Measurements from ENCODE around the gene PARVB. TPM values are rescaled to one million over a fixed set of nuclear protein-coding genes. Genes with fewer than 3 reads are reported as not detected.

Gene PARVB
- total RNA-seq, 5 donors from 2014 or later (not counting 1 experiment from before 2014, with no cell fraction given) = 5.9 to 13.8 (median 8.2) TPM

DNA sequence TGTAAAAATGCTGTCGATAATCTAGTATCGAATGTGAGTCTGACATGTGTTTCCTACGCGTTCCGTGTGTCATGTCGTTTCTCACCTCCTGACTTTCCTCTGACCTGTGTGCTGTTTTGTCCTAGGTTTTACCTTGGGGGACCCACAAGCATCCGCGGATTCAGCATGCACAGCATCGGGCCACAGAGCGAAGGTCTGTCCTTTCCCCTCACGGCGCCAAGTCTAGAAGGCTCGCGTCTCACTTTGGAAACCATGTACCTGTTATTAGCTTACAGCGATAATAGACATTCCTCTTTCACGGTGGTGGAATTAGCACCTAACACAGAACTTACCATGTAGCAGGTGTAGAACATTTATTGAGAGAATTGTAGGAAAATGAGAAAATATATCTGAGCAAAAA is 40.3 kb upstream of the PARVB start:
- H3K36me3 ChIP-seq (ENCODE audit: control insufficient read depth in 2 of 2, extremely low read depth in 1 of 2, insufficient read depth in 1 of 2, low read length in 1 of 2) = peaks cover 9 to 79% of the 10 kb centered on the region in 2 donors
- DNase-seq (no peak), ATAC-seq (replicated peaks in 1 of 4) (no peak)
- H3K27me3 Mint-ChIP-seq = no peaks in the 10 kb centered on the region
- peaks cover 56% of the 10 kb centered on the region for H3K36me3 Mint-ChIP-seq
- WGBS (ENCODE audit: insufficient coverage) = 98% methylated on average over 14 of the region's 16 CpGs
- H3K4me1 Mint-ChIP-seq = no peaks in the 10 kb centered on the region
- H3K9me3 Mint-ChIP-seq = no peaks in the 10 kb centered on the region
- ChIA-PET CTCF (no interaction called here), POLR2A (no interaction called here)
- no peaks in the 10 kb centered on the region for H3K9me3 ChIP-seq
- H3K4me1 ChIP-seq (ENCODE audit: control insufficient read depth in 1 of 2, extremely low read depth in 1 of 2, insufficient read depth in 2 of 2, low read length in 2 of 2) = no peaks in the 10 kb centered on the region
- no peak overlapping the region for H3K27ac Mint-ChIP-seq
- no peak overlapping the region for H3K27ac ChIP-seq (ENCODE audit: low read length)
- no peaks in the 10 kb centered on the region for H3K27me3 ChIP-seq (replicated peaks in 1 of 2; ENCODE audit: control insufficient read depth in 2 of 2, extremely low read depth in 1 of 2, insufficient read depth in 2 of 2, low read length in 1 of 2)
- no peak overlapping the region for H3K4me3 Mint-ChIP-seq
- H3K4me3 ChIP-seq (ENCODE audit: control insufficient read depth in 1 of 2, extremely low read depth in 1 of 2, low read length in 1 of 2) = no peak overlapping the region

DNA sequence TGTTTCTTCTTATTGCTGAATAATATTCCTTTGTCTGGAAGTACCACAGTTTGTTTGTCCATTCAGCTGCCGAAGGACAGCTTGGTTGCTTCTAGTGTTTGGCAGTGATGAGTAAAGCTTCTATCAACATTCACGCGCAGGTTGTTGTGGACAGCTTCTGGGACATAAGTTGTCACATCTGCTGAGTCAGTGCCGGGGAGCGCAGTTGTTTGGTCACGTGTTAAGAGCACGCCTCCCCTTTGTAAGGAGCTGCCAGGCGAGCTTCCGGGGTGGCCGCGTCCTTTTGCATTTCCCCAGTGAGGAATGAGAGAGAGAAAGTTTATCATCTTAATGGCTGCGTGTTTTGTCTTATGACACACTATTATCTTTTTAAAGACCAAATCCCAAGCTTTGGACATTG is 38.6 kb upstream of the PARVB start:
- no peaks in the 10 kb centered on the region for H3K9me3 Mint-ChIP-seq
- Histone ChIP-seq H3K4me1 (ENCODE audit: control insufficient read depth in 1 of 2, extremely low read depth in 1 of 2, insufficient read depth in 2 of 2, low read length in 2 of 2) (no peaks in the 10 kb centered on the region), H3K27me3 (replicated peaks in 1 of 2; ENCODE audit: control insufficient read depth in 2 of 2, extremely low read depth in 1 of 2, insufficient read depth in 2 of 2, low read length in 1 of 2) (no peaks in the 10 kb centered on the region), H3K9me3 (no peaks in the 10 kb centered on the region), H3K27ac (ENCODE audit: low read length) (no peak overlapping the region), H3K36me3 (ENCODE audit: control insufficient read depth in 2 of 2, extremely low read depth in 1 of 2, insufficient read depth in 1 of 2, low read length in 1 of 2) (peaks cover 4 to 77% of the 10 kb centered on the region in 2 donors), H3K4me3 (ENCODE audit: control insufficient read depth in 1 of 2, extremely low read depth in 1 of 2, low read length in 1 of 2) (no peak overlapping the region)
- WGBS (ENCODE audit: insufficient coverage) = 91% methylated on average over 7 of the region's 12 CpGs
- ATAC-seq (replicated peaks in 1 of 4) (no peak), DNase-seq (no peak)
- no peak overlapping the region for H3K27ac Mint-ChIP-seq
- peaks cover 53% of the 10 kb centered on the region for H3K36me3 Mint-ChIP-seq
- POLR2A ChIA-PET = no interaction called here
- no peaks in the 10 kb centered on the region for H3K27me3 Mint-ChIP-seq
- no peak overlapping the region for H3K4me3 Mint-ChIP-seq
- no peaks in the 10 kb centered on the region for H3K4me1 Mint-ChIP-seq
- CTCF ChIA-PET = no interaction called here

DNA sequence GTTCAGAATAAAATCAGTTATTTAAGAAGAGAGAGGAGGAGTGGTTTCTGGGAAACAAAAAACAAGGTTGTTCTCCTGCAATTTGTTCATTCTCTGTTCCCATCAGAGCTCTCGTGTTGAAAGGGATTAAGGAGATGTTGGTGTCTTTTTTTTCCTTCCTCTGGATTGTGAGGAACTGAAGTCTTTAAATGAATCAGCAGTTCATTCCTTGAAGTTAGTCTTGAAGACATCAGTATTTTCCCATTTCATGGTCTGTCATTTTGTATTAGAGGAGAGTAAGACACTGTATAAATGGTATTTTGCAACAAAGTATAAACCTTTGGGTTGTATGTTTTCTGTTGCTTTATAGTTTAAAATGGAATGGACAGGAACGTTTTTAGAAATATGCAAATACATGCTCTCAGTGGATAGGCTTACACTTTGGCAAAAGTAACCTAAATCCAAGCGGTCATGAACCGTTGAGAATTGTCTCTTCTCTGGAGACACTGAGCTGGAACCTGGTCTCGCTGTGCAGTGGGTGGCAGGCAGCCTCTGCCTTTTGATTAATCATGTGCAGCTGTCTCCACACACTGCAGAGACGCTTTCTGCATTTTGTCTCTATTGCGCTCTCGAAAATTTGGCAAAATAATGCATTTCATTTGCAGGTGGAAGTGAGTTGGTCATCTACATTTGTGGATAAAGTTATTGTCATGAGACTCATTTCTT is 35.8 kb upstream of the PARVB start:
- DNase-seq = no peak
- ChIA-PET CTCF (interaction anchor here (0.5 to 0.8 kb wide), 6 partner anchors 48 to 658 kb away, joined by 3 to 6 read pairs (median 3); no protein-coding TSS in a partner anchor), POLR2A (no interaction called here)
- H3K27ac ChIP-seq (ENCODE audit: low read length) = no peak overlapping the region
- 82% methylated on average over 5 of the region's 8 CpGs for WGBS (ENCODE audit: insufficient coverage)
- H3K4me1 ChIP-seq (ENCODE audit: control insufficient read depth in 1 of 2, extremely low read depth in 1 of 2, insufficient read depth in 2 of 2, low read length in 2 of 2) = peaks cover 0 to 5% of the 10 kb centered on the region in 2 experiments
- Mint-ChIP-seq H3K9me3 (no peaks in the 10 kb centered on the region), H3K27ac (no peak overlapping the region), H3K4me1 (peaks cover 3 to 5% (median 3%) of the 10 kb centered on the region in 3 donors), H3K27me3 (no peaks in the 10 kb centered on the region), H3K4me3 (no peak overlapping the region), H3K36me3 (peaks cover 58% of the 10 kb centered on the region)
- H3K9me3 ChIP-seq = no peaks in the 10 kb centered on the region
- ATAC-seq (replicated peaks in 1 of 4) = no peak
- H3K36me3 ChIP-seq (ENCODE audit: control insufficient read depth in 2 of 2, extremely low read depth in 1 of 2, insufficient read depth in 1 of 2, low read length in 1 of 2) = peaks cover 9 to 82% of the 10 kb centered on the region in 2 donors
- no peak overlapping the region for H3K4me3 ChIP-seq (ENCODE audit: control insufficient read depth in 1 of 2, extremely low read depth in 1 of 2, low read length in 1 of 2)
- H3K27me3 ChIP-seq (replicated peaks in 1 of 2; ENCODE audit: control insufficient read depth in 2 of 2, extremely low read depth in 1 of 2, insufficient read depth in 2 of 2, low read length in 1 of 2) = no peaks in the 10 kb centered on the region

DNA sequence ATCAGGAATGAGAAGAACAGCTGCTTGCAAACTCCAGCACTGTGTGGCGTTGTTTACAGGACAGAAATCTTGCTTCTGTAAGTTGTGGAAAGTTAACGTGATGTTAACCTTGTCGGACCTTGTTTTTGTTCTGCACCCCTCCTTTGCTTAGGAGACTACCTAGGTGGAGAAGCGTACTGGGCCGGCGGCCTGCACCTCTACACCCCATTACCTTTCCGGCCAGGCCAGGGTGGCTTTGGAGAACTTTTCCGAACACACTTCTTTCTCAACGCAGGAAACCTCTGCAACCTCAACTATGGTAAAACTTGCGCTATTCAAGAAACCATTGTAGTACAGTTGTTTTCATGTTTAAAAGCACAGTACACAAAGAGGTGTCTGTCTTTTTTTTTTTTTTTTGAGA is 35.1 kb upstream of the PARVB start:
- Mint-ChIP-seq H3K27me3 (no peaks in the 10 kb centered on the region), H3K36me3 (peaks cover 55% of the 10 kb centered on the region), H3K4me1 (peaks cover 5 to 11% (median 5%) of the 10 kb centered on the region in 3 donors), H3K4me3 (no peak overlapping the region), H3K9me3 (no peaks in the 10 kb centered on the region), H3K27ac (no peak overlapping the region)
- Histone ChIP-seq H3K36me3 (ENCODE audit: control insufficient read depth in 2 of 2, extremely low read depth in 1 of 2, insufficient read depth in 1 of 2, low read length in 1 of 2) (peaks cover 9 to 76% of the 10 kb centered on the region in 2 donors), H3K27ac (ENCODE audit: low read length) (no peak overlapping the region), H3K4me1 (ENCODE audit: control insufficient read depth in 1 of 2, extremely low read depth in 1 of 2, insufficient read depth in 2 of 2, low read length in 2 of 2) (peaks cover 0 to 7% of the 10 kb centered on the region in 2 experiments), H3K4me3 (ENCODE audit: control insufficient read depth in 1 of 2, extremely low read depth in 1 of 2, low read length in 1 of 2) (no peak overlapping the region), H3K9me3 (no peaks in the 10 kb centered on the region), H3K27me3 (replicated peaks in 1 of 2; ENCODE audit: control insufficient read depth in 2 of 2, extremely low read depth in 1 of 2, insufficient read depth in 2 of 2, low read length in 1 of 2) (no peaks in the 10 kb centered on the region)
- ATAC-seq (replicated peaks in 1 of 4) (no peak), DNase-seq (no peak)
- 88% methylated on average over 1 of the region's 10 CpGs for WGBS (ENCODE audit: insufficient coverage)
- ChIA-PET POLR2A (no interaction called here), CTCF (interaction anchor here in 1 of 2 donors (0.6 kb wide), 1 partner anchor 74 kb away, joined by 6 read pairs; no protein-coding TSS in a partner anchor)

- no peak overlapping the region for H3K27ac ChIP-seq (ENCODE audit: low read length)
- no peaks in the 10 kb centered on the region for H3K9me3 Mint-ChIP-seq
- peaks cover 9 to 76% of the 10 kb centered on the region in 2 donors for H3K36me3 ChIP-seq (ENCODE audit: control insufficient read depth in 2 of 2, extremely low read depth in 1 of 2, insufficient read depth in 1 of 2, low read length in 1 of 2)
- H3K9me3 ChIP-seq = no peaks in the 10 kb centered on the region
- ATAC-seq (replicated peaks in 1 of 4) (no peak), DNase-seq (no peak)
- H3K4me1 ChIP-seq (ENCODE audit: control insufficient read depth in 1 of 2, extremely low read depth in 1 of 2, insufficient read depth in 2 of 2, low read length in 2 of 2) = peaks cover 0 to 8% of the 10 kb centered on the region in 2 experiments
- 97% methylated on average over 9 of the region's 13 CpGs for WGBS (ENCODE audit: insufficient coverage)
- H3K27me3 Mint-ChIP-seq = no peaks in the 10 kb centered on the region
- ChIA-PET POLR2A (no interaction called here), CTCF (no interaction called here)
- peaks cover 54% of the 10 kb centered on the region for H3K36me3 Mint-ChIP-seq
- H3K4me3 ChIP-seq (ENCODE audit: control insufficient read depth in 1 of 2, extremely low read depth in 1 of 2, low read length in 1 of 2) = no peak overlapping the region
- no peaks in the 10 kb centered on the region for H3K27me3 ChIP-seq (replicated peaks in 1 of 2; ENCODE audit: control insufficient read depth in 2 of 2, extremely low read depth in 1 of 2, insufficient read depth in 2 of 2, low read length in 1 of 2)
- H3K4me3 Mint-ChIP-seq = no peak overlapping the region
- H3K4me1 Mint-ChIP-seq = peaks cover 12 to 15% (median 12%) of the 10 kb centered on the region in 3 donors
- no peak overlapping the region for H3K27ac Mint-ChIP-seq
Measured at GRCh38 chr22:43990044-43990443, 34.1 kb upstream of the PARVB start.

DNA sequence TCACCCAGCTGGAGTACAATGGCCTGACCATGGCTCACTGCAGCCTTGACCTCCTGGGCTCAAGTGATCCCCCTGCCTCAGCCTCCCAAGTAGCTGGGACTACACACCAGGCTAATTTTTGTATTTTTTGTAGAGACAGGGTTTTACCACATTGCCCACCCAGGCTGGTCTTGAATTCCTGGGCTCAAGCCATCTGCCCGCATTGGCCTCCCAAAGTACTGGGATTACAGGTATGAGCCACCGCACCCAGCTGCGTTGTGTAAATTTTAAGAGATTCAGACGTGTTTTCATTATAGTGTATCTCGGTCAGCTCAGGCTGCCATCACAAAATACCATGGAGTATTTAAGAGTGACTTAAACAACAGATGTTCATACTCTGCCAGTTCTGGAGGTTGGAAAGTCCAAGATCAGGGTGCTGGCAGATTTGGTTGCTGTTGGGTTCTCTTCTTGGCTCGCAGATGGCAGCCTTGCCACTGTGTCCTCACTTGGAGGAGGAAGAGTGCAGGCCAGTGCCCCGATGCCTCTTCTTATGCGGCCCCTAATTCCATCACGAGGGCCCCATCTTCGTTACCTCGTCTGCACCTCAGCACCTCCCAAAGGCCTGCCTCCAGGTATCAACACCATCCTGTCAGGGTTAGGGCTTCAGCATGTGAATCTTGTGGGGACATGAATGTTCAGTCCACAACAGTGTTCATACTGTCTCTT is 32.6 kb upstream of the PARVB start:
- Mint-ChIP-seq H3K9me3 (no peaks in the 10 kb centered on the region), H3K36me3 (peaks cover 47% of the 10 kb centered on the region), H3K4me3 (no peak overlapping the region), H3K27ac (peak overlapping the region in 1 of 2 donors; percentile 23), H3K27me3 (no peaks in the 10 kb centered on the region), H3K4me1 (peaks cover 25% of the 10 kb centered on the region in 3 donors)
- Histone ChIP-seq H3K27ac (ENCODE audit: low read length) (no peak overlapping the region), H3K9me3 (no peaks in the 10 kb centered on the region), H3K4me3 (ENCODE audit: control insufficient read depth in 1 of 2, extremely low read depth in 1 of 2, low read length in 1 of 2) (no peak overlapping the region), H3K27me3 (replicated peaks in 1 of 2; ENCODE audit: control insufficient read depth in 2 of 2, extremely low read depth in 1 of 2, insufficient read depth in 2 of 2, low read length in 1 of 2) (no peaks in the 10 kb centered on the region), H3K4me1 (ENCODE audit: control insufficient read depth in 1 of 2, extremely low read depth in 1 of 2, insufficient read depth in 2 of 2, low read length in 2 of 2) (peaks cover 2 to 21% of the 10 kb centered on the region in 2 experiments), H3K36me3 (ENCODE audit: control insufficient read depth in 2 of 2, extremely low read depth in 1 of 2, insufficient read depth in 1 of 2, low read length in 1 of 2) (peaks cover 6 to 64% of the 10 kb centered on the region in 2 donors)
- DNase-seq (no peak), ATAC-seq (replicated peaks in 1 of 4) (no peak)
- WGBS (ENCODE audit: insufficient coverage) = 100% methylated on average over 1 of the region's 11 CpGs
- CTCF ChIA-PET = interaction anchor here in 1 of 2 donors (1.3 kb wide), 1 partner anchor 636 kb away, joined by 3 read pairs; no protein-coding TSS in a partner anchor
- POLR2A ChIA-PET = no interaction called here

All from T-cell (primary cell).